K562 (cell line): ENCODE measurements around the gene RNU1-4. TPM values are rescaled to one million over a fixed set of nuclear protein-coding genes. Genes with fewer than 3 reads are reported as not detected.
"Not testable (repeated sequence)": the region's sequence is repeated elsewhere in the genome, so short reads cannot be mapped to it uniquely, and the experiment has no call there.

Experiments used
- ATAC-seq: fragments of 200-7000 bp; cut with Tn5 transposase; 3 replicates; pipeline ENCODE4 v1.9.1; 2020; ENCODE audit warnings: moderate library complexity
- BruUV-seq: library from RNA; stranded (reverse); fragments of 400-500 nt; replicated peaks from 2 replicates; lab custom pipeline; 2021; lab: Mats Ljungman, UMichigan
- CTCF ChIA-PET: fragments of 300-600 bp; formaldehyde crosslinking; extraction: SDS; loops from one replicate; lab custom pipeline; 2021; ENCODE audit warnings: low intra/inter-chr PET ratio; lab: Yijun Ruan, JAX
- POLR2A ChIA-PET: fragments of 300-600, 350-650 bp; sonication (Branson Sonifier 250); formaldehyde crosslinking; extraction: SDS; loops from one replicate; lab custom pipeline; 2021; ENCODE audit warnings: antibody characterized with exemption, inconsistent platforms; lab: Yijun Ruan, JAX
- DNase-seq, 4 experiments: peaks; one replicate each; pipeline versions ENCODE4 v3.0.0 to v3.0.0-alpha.2; 2011 to 2018; ENCODE audit warnings: low spot score in 3 of 4, mixed read lengths in 3 of 4; ENCODE audit errors: extremely low read depth in 1 of 4
- FAIRE-seq: peaks from 2 replicates; lab custom pipeline; 2011; peaks lifted over from hg19 to GRCh38; lab: Jason Lieb, UNC
- H2AFZ ChIP-seq: 2 replicates; pipeline ENCODE4 v1.6.0; 2011; ENCODE audit warnings: low read depth, low read length, control low read depth, inconsistent platforms
- H3K27ac ChIP-seq: fragments of 200-600 bp; 3 replicates; pipeline ENCODE4 v1.8.0; 2011; ENCODE audit warnings: low read depth, mild to moderate bottlenecking, control low read depth, inconsistent platforms, low read length, moderate library complexity, mixed read lengths; ENCODE audit errors: extremely low read depth
- H3K27me3 ChIP-seq, 2 experiments: fragments of 300-600 bp in 1 of 2; 2 replicates in 1 of 2; 3 replicates in 1 of 2; pipeline versions ENCODE4 v1.6.0 to v1.8.0; 2011; ENCODE audit warnings: inconsistent platforms in 2 of 2, low read length in 2 of 2, mild to moderate bottlenecking in 1 of 2, mixed read lengths in 1 of 2, moderate library complexity in 1 of 2; ENCODE audit not compliant: control insufficient read depth in 2 of 2, insufficient read depth in 2 of 2
- H3K36me3 ChIP-seq: fragments of 300-600 bp; 3 replicates; pipeline ENCODE4 v1.8.0; 2011; ENCODE audit warnings: mild to moderate bottlenecking, low read length, inconsistent platforms; ENCODE audit not compliant: control insufficient read depth, insufficient read depth
- H3K4me1 ChIP-seq, 2 experiments: fragments of 200-600 bp in 1 of 2; replicated peaks in 1 of 2; 2 replicates in 1 of 2; 3 replicates in 1 of 2; pipeline versions ENCODE4 v1.5.1 to v1.8.0; 2011; ENCODE audit warnings: inconsistent platforms in 2 of 2, low read length in 2 of 2, mild to moderate bottlenecking in 1 of 2, mixed read lengths in 1 of 2, moderate library complexity in 1 of 2; ENCODE audit not compliant: control insufficient read depth in 2 of 2, insufficient read depth in 2 of 2
- H3K4me2 ChIP-seq: 2 replicates; pipeline ENCODE4 v1.6.1; 2011; ENCODE audit warnings: low read length, control low read depth, inconsistent platforms, mixed read lengths; ENCODE audit not compliant: insufficient read depth
- H3K4me3 ChIP-seq: fragments of 200-600 bp; sonication (generic), shearing (Covaris generic); 2 replicates; pipeline ENCODE4 v1.5.1; 2016; ENCODE audit warnings: control low read depth, inconsistent platforms
- H3K79me2 ChIP-seq: fragments of 200-600 bp; 3 replicates; pipeline ENCODE4 v1.8.0; 2011; ENCODE audit warnings: low read length, inconsistent platforms; ENCODE audit not compliant: control insufficient read depth, insufficient read depth
- H3K9ac ChIP-seq, 2 experiments: 2 replicates each; pipeline versions ENCODE4 v1.6.0 to v1.6.1; 2011; ENCODE audit warnings: low read depth in 2 of 2, low read length in 2 of 2, control low read depth in 1 of 2, inconsistent platforms in 1 of 2, mild to moderate bottlenecking in 1 of 2, mixed read lengths in 1 of 2; ENCODE audit not compliant: insufficient read depth in 1 of 2
- H3K9me1 ChIP-seq: one replicate; pipeline ENCODE4 v1.6.0; 2011; ENCODE audit warnings: inconsistent platforms, mild to moderate bottlenecking, low read length, moderate library complexity; ENCODE audit not compliant: control insufficient read depth, insufficient read depth
- H3K9me3 ChIP-seq: replicated peaks from 2 replicates; pipeline ENCODE4 v1.5.1; 2011; ENCODE audit warnings: low read depth, low read length, inconsistent platforms; ENCODE audit not compliant: control insufficient read depth, insufficient read depth
- H4K20me1 ChIP-seq: replicated peaks from 2 replicates; pipeline ENCODE4 v1.6.1; 2011; ENCODE audit warnings: low read length, inconsistent platforms, mixed read lengths; ENCODE audit not compliant: control insufficient read depth, insufficient read depth
- RFX1 ChIP-seq: fragments of 450-650 bp; IDR thresholded peaks from 2 replicates; pipeline ENCODE4 v1.6.1; 2016; ENCODE audit warnings: mild to moderate bottlenecking, moderate library complexity
- WGBS: fragments of 100-300 bp; shearing (Covaris generic); methylation state at CpG from one replicate; pipeline ENCODE4 v1.1.6; 2016; ENCODE audit warnings: low coverage, mixed read lengths; ENCODE audit not compliant: insufficient coverage; ENCODE audit errors: missing lambda C conversion rate; 5-methylcytosine and 5-hydroxymethylcytosine counted together
- in situ Hi-C: fragments of 300-500 bp; cut with MboI; formaldehyde crosslinking; loops from 4 replicates; pipeline ENCODE4 v1.15.0; 2018; ENCODE audit warnings: inconsistent platforms, mixed read lengths
- intact Hi-C: fragments of 100-400 bp; cut with micrococcal nuclease; formaldehyde crosslinking; loops from 2 replicates; pipeline ENCODE4 v1.14.2; 2022
- polyA plus RNA-seq, 8 experiments: library from polyadenylated mRNA; depleted of rRNA in 4 of 8; stranded (reverse) in 5 of 8; unstranded in 3 of 8; fragments of >200 nt; fragmentation: Nextera tagmentation in 2 of 8; fragmentation: Illumina TruSeq in 1 of 8; extraction: Ambion mirVana in 2 of 8; extraction: Trizol in 1 of 8; gene quantifications; 2 replicates each; pipeline versions ENCODE4 v1.2.1 to v1.2.3, GENCODE V29; 2011 to 2014; ENCODE audit warnings: inconsistent platforms in 1 of 8, missing spikeins in 1 of 8
- total RNA-seq, 7 experiments: library from RNA; depleted of rRNA in 6 of 7; stranded (reverse); fragments of >200 nt in 6 of 7; fragmentation: Illumina TruSeq in 2 of 7; extraction: Trizol in 2 of 7; gene quantifications; 2 replicates each; pipeline versions ENCODE4 v1.2.1 to v1.2.3, GENCODE V29; 2011 to 2021; ENCODE audit warnings: low replicate concordance in 1 of 7

Gene RNU1-4
- total and polyA plus RNA-seq, 9 of the 15 experiments (the other 6 are each of a cell fraction or from before 2014, with no cell fraction given), result under 0.01 to 32,823 (median 2,538) TPM; not detected in 4

- in situ Hi-C loops, result loop anchor here (5.0 kb wide), 2 partner anchors 105 to 240 kb away; no protein-coding TSS in a partner anchor
- H3K27me3 ChIP-seq, H2AFZ ChIP-seq, H3K27ac ChIP-seq, POLR2A ChIA-PET, H3K9ac ChIP-seq, intact Hi-C loops, H3K9me3 ChIP-seq, H3K4me3 ChIP-seq, CTCF ChIA-PET, H3K4me2 ChIP-seq, BruUV-seq, H3K36me3 ChIP-seq, H3K4me1 ChIP-seq, H3K79me2 ChIP-seq, DNase-seq, H3K9me1 ChIP-seq, H4K20me1 ChIP-seq: not testable (repeated sequence)
- ATAC-seq, result peak; percentile 81
- FAIRE-seq, result peak; percentile 52
- 0% methylated on average over 5 of the region's 5 CpGs for WGBS
Measured at GRCh38 chr1:16747660-16748059, 7.3 kb downstream of the RNU1-4 start.

- H2AFZ ChIP-seq, H3K9ac ChIP-seq, POLR2A ChIA-PET, H3K9me1 ChIP-seq, FAIRE-seq, intact Hi-C loops, DNase-seq, H3K9me3 ChIP-seq, H3K4me3 ChIP-seq, CTCF ChIA-PET, H3K79me2 ChIP-seq, H3K27me3 ChIP-seq, BruUV-seq, H3K27ac ChIP-seq, H4K20me1 ChIP-seq, H3K4me2 ChIP-seq, H3K36me3 ChIP-seq, H3K4me1 ChIP-seq: not testable (repeated sequence)
- WGBS, result 44% methylated on average over 8 of the region's 26 CpGs
- TF ChIP-seq RFX1, result peak; percentile 25; the same call in 1 of the 2 replicates
- ATAC-seq, result peak; percentile 55
- in situ Hi-C loops, result loop anchor here (5.0 kb wide), 2 partner anchors 106 to 241 kb away; no protein-coding TSS in a partner anchor
Measured at GRCh38 chr1:16748710-16749109, 8.4 kb downstream of the RNU1-4 start.

GRCh38 chr1:16749910-16750888 is 9.9 kb downstream of the RNU1-4 start:
- peak; percentile 77 for ATAC-seq
- CTCF ChIA-PET, H3K9me3 ChIP-seq, H3K9ac ChIP-seq, H3K79me2 ChIP-seq, H3K4me1 ChIP-seq, H3K4me3 ChIP-seq, H3K4me2 ChIP-seq, H3K27me3 ChIP-seq, H4K20me1 ChIP-seq, intact Hi-C loops, H3K36me3 ChIP-seq, H2AFZ ChIP-seq, DNase-seq, POLR2A ChIA-PET, BruUV-seq, H3K9me1 ChIP-seq, FAIRE-seq, H3K27ac ChIP-seq: not testable (repeated sequence)
- in situ Hi-C loops, result loop anchor here (5.0 kb wide), 2 partner anchors 108 to 243 kb away; no protein-coding TSS in a partner anchor
- 60% methylated on average over 2 of the region's 19 CpGs for WGBS
